HepG2 (cell line): Measurements from ENCODE around the gene GRB2. TPM values are rescaled to one million over a fixed set of nuclear protein-coding genes. Genes with fewer than 3 reads are reported as not detected.

ENCODE experiments used
- ATF2 ChIP-seq: sonication (generic); formaldehyde crosslinking; IDR thresholded peaks from 2 replicates; pipeline ENCODE4 v1.4.0; 2020; ENCODE audit warnings: missing genetic modification reagents
- ATF4 ChIP-seq, 2 experiments: fragments of 450-650 bp in 1 of 2; sonication (generic) in 1 of 2; formaldehyde crosslinking; IDR thresholded peaks; 2 replicates each; pipeline versions ENCODE4 v1.5.0 to v1.8.0; 2020 to 2022; ENCODE audit warnings: mild to moderate bottlenecking in 1 of 2, missing genetic modification reagents in 1 of 2
- BHLHE40 ChIP-seq: IDR thresholded peaks from 2 replicates; pipeline ENCODE4 v1.6.1; 2011; ENCODE audit warnings: low read length, improper control_type of control experiment
- HNF4A ChIP-seq: sonication (generic); formaldehyde crosslinking; IDR thresholded peaks from 2 replicates; pipeline ENCODE4 v1.4.0; 2020; ENCODE audit warnings: missing genetic modification reagents
- HNRNPLL ChIP-seq: fragments of 200-400 bp; formaldehyde crosslinking; IDR thresholded peaks from 2 replicates; pipeline ENCODE4 v1.6.1; 2017; ENCODE audit warnings: mild to moderate bottlenecking, low read depth, low read length; ENCODE audit not compliant: poor library complexity, severe bottlenecking
- KAT7 ChIP-seq: IDR thresholded peaks from 2 replicates; pipeline ENCODE4 v1.6.1; 2018; ENCODE audit warnings: borderline replicate concordance, missing compliant biosample characterization
- KLF13 ChIP-seq: sonication (generic); formaldehyde crosslinking; IDR thresholded peaks from 2 replicates; pipeline ENCODE4 v1.4.0; 2020; ENCODE audit warnings: mild to moderate bottlenecking, missing genetic modification reagents
- PAXIP1 ChIP-seq: sonication (generic); formaldehyde crosslinking; conservative IDR thresholded peaks from 2 replicates; pipeline ENCODE4 v1.4.0; 2020; ENCODE audit warnings: mild to moderate bottlenecking, missing genetic modification reagents, moderate library complexity
- ZBTB4 ChIP-seq: sonication (generic); formaldehyde crosslinking; IDR thresholded peaks from 2 replicates; pipeline ENCODE4 v1.4.0; 2020; ENCODE audit warnings: missing genetic modification reagents, mild to moderate bottlenecking, borderline replicate concordance
- ZGPAT ChIP-seq: IDR thresholded peaks from 2 replicates; pipeline ENCODE4 v1.6.1; 2016; ENCODE audit warnings: mild to moderate bottlenecking
- ZNF136 ChIP-seq: sonication (generic); formaldehyde crosslinking; IDR thresholded peaks from 2 replicates; pipeline ENCODE4 v1.8.1; 2022; ENCODE audit warnings: low read depth, mild to moderate bottlenecking, moderate library complexity, missing genetic modification reagents
- ZNF329 ChIP-seq: sonication (generic); formaldehyde crosslinking; IDR thresholded peaks from 2 replicates; pipeline ENCODE4 v1.9.0; 2021; ENCODE audit warnings: low read depth, mild to moderate bottlenecking, missing genetic modification reagents
- ZNF337 ChIP-seq: sonication (generic); formaldehyde crosslinking; IDR thresholded peaks from 2 replicates; pipeline ENCODE4 v1.5.1; 2020; ENCODE audit warnings: missing genetic modification reagents, low read depth, mild to moderate bottlenecking, borderline replicate concordance
- ZNF691 ChIP-seq: sonication (generic); formaldehyde crosslinking; IDR thresholded peaks from 2 replicates; pipeline ENCODE4 v1.4.0; 2020; ENCODE audit warnings: missing genetic modification reagents, low read depth, mild to moderate bottlenecking, borderline replicate concordance
- ZNF747 ChIP-seq: sonication (generic); formaldehyde crosslinking; IDR thresholded peaks from 2 replicates; pipeline ENCODE4 v1.8.1; 2023; ENCODE audit warnings: missing genetic modification reagents, mild to moderate bottlenecking, borderline replicate concordance
- polyA plus RNA-seq, 8 experiments: library from polyadenylated mRNA; depleted of rRNA in 3 of 8; stranded (reverse) in 7 of 8; unstranded in 1 of 8; fragments of >200 nt; fragmentation: Illumina TruSeq in 4 of 8; extraction: Trizol in 4 of 8; gene quantifications; 2 replicates each; pipeline versions ENCODE4 v1.2.1 to v1.2.3, GENCODE V29; 2011 to 2016; ENCODE audit warnings: low read depth in 4 of 8, missing spikeins in 1 of 8, mixed read lengths in 1 of 8; ENCODE audit not compliant: insufficient read depth in 1 of 8
- total RNA-seq, 5 experiments: library from RNA; depleted of rRNA; stranded (reverse); fragments of >200 nt; fragmentation: Illumina TruSeq; extraction: Trizol; gene quantifications; 2 replicates each; pipeline ENCODE4 v1.2.3, GENCODE V29; 2016; ENCODE audit warnings: low read depth in 1 of 5

GRB2 gene
- total and polyA plus RNA-seq, 2 of the 13 experiments (the other 11 are each of a cell fraction or from before 2014, with no cell fraction given), result 84.6 to 92.3 TPM

GRCh38 chr17:75295201-75296158 lies 110.0 kb downstream of the GRB2 start (continued):
- peak; percentile 99 for TF ChIP-seq PAXIP1 (CRISPR knock-in tag)
- no peak for TF ChIP-seq ZNF329 (CRISPR knock-in tag)
- TF ChIP-seq ZGPAT (CRISPR knock-in tag), result peak; percentile 87
- peak; percentile 38; the same call in 1 of the 2 replicates for TF ChIP-seq ZNF691 (CRISPR knock-in tag)
- no peak for TF ChIP-seq ZNF337
- peak; percentile 25; the same call in 1 of the 2 replicates for TF ChIP-seq ZNF747 (CRISPR knock-in tag)
- TF ChIP-seq KAT7, result no peak
- no peak for TF ChIP-seq HNRNPLL
- TF ChIP-seq BHLHE40, result no peak
- no peak for TF ChIP-seq KLF13 (CRISPR knock-in tag)
- TF ChIP-seq ATF2 (CRISPR knock-in tag), result peak; percentile 76; the same call in 1 of the 2 replicates
- TF ChIP-seq HNF4A (CRISPR knock-in tag), result peak; percentile 98
- TF ChIP-seq ATF4 (CRISPR knock-in tag; IDR thresholded peaks at IDR 0.05), result no peak
- TF ChIP-seq ZNF136 (CRISPR knock-in tag), result no peak
- TF ChIP-seq ZBTB4 (CRISPR knock-in tag), result peak; percentile 18; the same call in 1 of the 2 replicates
